Activated CD4-positive, alpha-beta memory T cell treated with anti-CD3 and anti-CD28 coated beads, Interleukin-2, amount 10 ng/mL, durations not matched to agents 7 days and 5 days (primary cell): ENCODE data around the gene TRAF5. TPM values are rescaled to one million over a fixed set of nuclear protein-coding genes. Genes with fewer than 3 reads are reported as not detected.

Experiments
- CTCF ChIA-PET: fragments of 350-600 bp; sonication (Branson Sonifier 250); formaldehyde crosslinking; loops from one replicate; lab custom pipeline; 2021; ENCODE audit warnings: antibody characterized with exemption, inconsistent platforms; lab: Charles Lee
- POLR2A ChIA-PET: fragments of 350-600 bp; sonication (Branson Sonifier 250); formaldehyde crosslinking; loops from one replicate; lab custom pipeline; 2021; ENCODE audit warnings: antibody characterized with exemption; lab: Charles Lee
- DNase-seq: peaks from one replicate; pipeline ENCODE4 v3.0.0-alpha.2; 2020
- H3K27ac Mint-ChIP-seq: one replicate; pipeline ENCODE4 v1.8.0; 2021; ENCODE audit warnings: mild to moderate bottlenecking, mixed read lengths
- H3K27me3 Mint-ChIP-seq: one replicate; pipeline ENCODE4 v1.8.0; 2021; ENCODE audit warnings: mixed read lengths
- H3K36me3 Mint-ChIP-seq: one replicate; pipeline ENCODE4 v1.8.0; 2021; ENCODE audit warnings: low read depth, mixed read lengths
- H3K4me1 Mint-ChIP-seq: one replicate; pipeline ENCODE4 v1.8.0; 2021; ENCODE audit warnings: mixed read lengths
- H3K4me3 Mint-ChIP-seq: one replicate; pipeline ENCODE4 v1.8.0; 2021; ENCODE audit warnings: mild to moderate bottlenecking, mixed read lengths
- H3K9me3 Mint-ChIP-seq: one replicate; pipeline ENCODE4 v1.8.0; 2021; ENCODE audit warnings: mixed read lengths
- total RNA-seq, 2 experiments: library from RNA; stranded (reverse); gene quantifications; one replicate each; pipeline ENCODE4 v1.2.3, GENCODE V29; 2021

Gene TRAF5
- total RNA-seq, 2 experiments from 2014 or later: 67.9 to 68.4 TPM

- DNase-seq: no peak
- Mint-ChIP-seq H3K4me1 (peaks cover 74% of the 10 kb centered on the region), H3K27ac (peak overlapping the region; percentile 92), H3K27me3 (no peaks in the 10 kb centered on the region), H3K36me3 (peaks cover 44% of the 10 kb centered on the region), H3K4me3 (peak overlapping the region; percentile 88), H3K9me3 (no peaks in the 10 kb centered on the region)
- ChIA-PET CTCF (interaction anchor here (1.7 kb wide), 1 partner anchor 184 kb away, joined by 13 read pairs; no protein-coding TSS in a partner anchor), POLR2A (interaction anchor here (1.2 to 5.2 kb wide), 4 partner anchors 8 to 54 kb away, joined by 3 to 60 read pairs (median 23); no protein-coding TSS in a partner anchor)
Measured at GRCh38 chr1:211329764-211330201, 3.1 kb downstream of the TRAF5 start.

GRCh38 chr1:211330282-211330936 lies 3.8 kb downstream of the TRAF5 start:
- Mint-ChIP-seq H3K27ac (peak overlapping the region; percentile 25), H3K9me3 (no peaks in the 10 kb centered on the region), H3K4me1 (peaks cover 75% of the 10 kb centered on the region), H3K27me3 (no peaks in the 10 kb centered on the region), H3K4me3 (peak overlapping the region; percentile 88), H3K36me3 (peaks cover 45% of the 10 kb centered on the region)
- ChIA-PET CTCF (interaction anchor here (0.7 kb wide), 1 partner anchor 148 kb away, joined by 5 read pairs; no protein-coding TSS in a partner anchor), POLR2A (interaction anchor here (3.5 to 5.2 kb wide), 3 partner anchors 7 to 53 kb away, joined by 15 to 60 read pairs (median 31); no protein-coding TSS in a partner anchor)
- no peak for DNase-seq

DNA sequence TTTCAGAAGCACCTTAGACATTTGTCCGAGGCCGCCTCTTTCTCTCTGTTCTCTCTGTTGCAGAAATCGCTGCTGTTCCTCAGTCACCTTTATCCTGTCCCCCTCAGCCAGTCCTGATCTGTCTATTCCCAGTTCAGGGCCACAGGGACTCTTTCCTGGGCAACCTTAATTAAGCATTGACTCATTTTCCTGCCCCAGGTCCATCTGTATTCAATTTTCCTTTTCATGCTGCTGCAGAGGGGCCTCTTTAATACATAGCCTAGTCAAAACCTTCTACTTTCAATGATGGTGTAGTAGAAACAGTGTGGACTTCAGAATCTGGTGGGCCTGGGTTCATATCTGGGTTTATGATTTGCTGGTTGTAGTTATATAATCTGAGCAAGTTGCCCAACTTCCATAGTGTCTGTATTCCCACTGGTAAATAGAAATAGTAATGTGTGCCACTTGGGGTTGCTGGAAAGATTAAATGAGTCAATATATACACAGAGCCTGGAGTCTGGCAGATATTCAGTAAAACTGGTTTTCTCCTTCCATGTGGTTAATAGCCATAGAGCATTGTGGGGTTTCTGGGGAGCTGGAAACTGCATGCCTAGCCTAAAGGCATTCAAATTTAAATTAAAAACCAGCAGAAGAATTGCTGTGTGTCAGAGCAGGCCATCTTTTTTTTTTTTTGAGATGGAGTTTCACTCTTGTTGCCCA lies 4.5 kb downstream of the TRAF5 start:
- POLR2A ChIA-PET: interaction anchor here (3.5 to 5.2 kb wide), 2 partner anchors 28 to 52 kb away, joined by 15 to 31 read pairs; no protein-coding TSS in a partner anchor
- H3K36me3 Mint-ChIP-seq: peaks cover 44% of the 10 kb centered on the region
- no peaks in the 10 kb centered on the region for H3K27me3 Mint-ChIP-seq
- H3K9me3 Mint-ChIP-seq: no peaks in the 10 kb centered on the region
- DNase-seq: no peak
- no peak overlapping the region for H3K27ac Mint-ChIP-seq
- peak overlapping the region; percentile 88 for H3K4me3 Mint-ChIP-seq
- CTCF ChIA-PET: interaction anchor here (1.2 kb wide), 1 partner anchor 8 kb away, joined by 6 read pairs; no protein-coding TSS in a partner anchor
- peaks cover 77% of the 10 kb centered on the region for H3K4me1 Mint-ChIP-seq

DNA sequence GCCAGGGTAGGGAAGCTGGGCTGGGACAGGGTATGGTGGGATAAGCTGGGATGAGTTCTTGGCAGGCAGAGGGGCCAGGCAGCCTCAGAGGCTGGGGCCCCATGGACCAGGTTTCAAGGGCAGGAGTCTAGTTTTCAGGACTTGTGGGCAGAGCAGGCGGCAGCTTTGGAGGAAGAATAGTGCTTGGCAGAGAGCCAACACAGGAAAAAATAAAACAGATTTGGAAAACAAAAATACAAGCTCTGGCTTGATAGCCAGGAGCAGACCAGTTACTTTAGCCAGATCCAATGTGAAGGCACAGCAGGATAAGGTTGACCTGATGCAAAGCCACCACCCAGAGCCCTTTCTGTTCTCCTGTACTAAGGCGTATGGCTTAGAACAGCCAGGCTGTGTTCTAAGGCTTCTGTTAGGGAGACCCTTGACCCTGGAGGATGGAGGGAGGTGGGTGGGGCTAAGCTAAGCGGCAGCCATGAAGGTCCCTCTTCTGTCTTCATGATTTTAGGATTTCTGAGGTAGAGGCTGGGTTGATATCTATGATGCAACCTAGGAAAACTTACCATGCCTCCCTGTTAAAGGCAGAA lies 5.5 kb downstream of the TRAF5 start:
- CTCF ChIA-PET: interaction anchor here (1.2 kb wide), 1 partner anchor 9 kb away, joined by 6 read pairs; no protein-coding TSS in a partner anchor
- Mint-ChIP-seq H3K4me3 (no peak overlapping the region), H3K27ac (no peak overlapping the region), H3K9me3 (no peaks in the 10 kb centered on the region), H3K36me3 (peaks cover 46% of the 10 kb centered on the region), H3K4me1 (peaks cover 83% of the 10 kb centered on the region), H3K27me3 (no peaks in the 10 kb centered on the region)
- DNase-seq: no peak
- POLR2A ChIA-PET: interaction anchor here (1.4 kb wide), 2 partner anchors 8 to 50 kb away, joined by 3 read pairs; no protein-coding TSS in a partner anchor

DNA sequence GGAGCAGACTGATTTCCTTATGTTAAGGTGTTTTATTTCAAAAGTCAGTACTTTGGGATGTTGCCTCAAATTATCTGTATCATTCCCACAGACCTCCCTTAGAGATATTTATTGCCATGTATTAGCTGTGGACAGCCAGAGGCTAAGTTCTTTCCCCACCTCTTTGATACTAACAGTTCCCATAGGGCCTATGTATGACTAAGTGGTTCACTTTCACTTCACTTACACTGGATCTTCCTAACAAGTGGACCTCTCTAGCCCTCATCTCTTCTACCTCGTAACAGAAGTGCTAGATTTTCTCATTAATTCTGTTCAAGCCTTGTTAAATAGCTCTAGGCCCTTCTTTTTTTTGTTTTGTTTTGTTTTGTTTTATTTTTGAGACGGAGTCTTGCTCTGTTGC lies 6.2 kb downstream of the TRAF5 start:
- ChIA-PET CTCF (interaction anchor here (1.3 kb wide), 1 partner anchor 9 kb away, joined by 3 read pairs; no protein-coding TSS in a partner anchor), POLR2A (interaction anchor here (1.4 kb wide), 2 partner anchors 9 to 49 kb away, joined by 3 read pairs; no protein-coding TSS in a partner anchor)
- no peaks in the 10 kb centered on the region for H3K9me3 Mint-ChIP-seq
- H3K4me3 Mint-ChIP-seq: no peak overlapping the region
- peaks cover 53% of the 10 kb centered on the region for H3K36me3 Mint-ChIP-seq
- peaks cover 90% of the 10 kb centered on the region for H3K4me1 Mint-ChIP-seq
- no peak for DNase-seq
- no peaks in the 10 kb centered on the region for H3K27me3 Mint-ChIP-seq
- H3K27ac Mint-ChIP-seq: no peak overlapping the region

DNA sequence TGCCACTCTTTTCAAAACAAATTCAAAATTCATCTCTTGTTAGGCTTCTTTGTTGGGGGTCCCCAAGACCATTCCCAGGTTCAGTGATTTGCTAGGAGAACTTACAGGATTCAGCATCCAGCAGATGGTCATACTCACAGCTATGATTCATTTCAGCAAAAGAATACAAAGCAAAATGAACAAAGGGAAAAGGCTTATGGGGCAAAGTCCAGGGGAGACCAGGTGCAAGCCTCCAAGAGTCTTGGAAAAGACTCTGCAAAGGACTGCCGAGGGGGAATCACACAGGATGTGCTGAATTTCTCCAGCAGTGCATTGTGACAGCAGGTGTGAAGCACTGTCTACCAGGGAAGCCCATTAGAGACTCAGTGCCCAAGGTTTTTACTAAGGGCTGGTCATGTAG lies 7.3 kb downstream of the TRAF5 start:
- ChIA-PET CTCF (interaction anchor here (1.3 kb wide), 1 partner anchor 11 kb away, joined by 3 read pairs; no protein-coding TSS in a partner anchor), POLR2A (no interaction called here)
- H3K36me3 Mint-ChIP-seq: peaks cover 51% of the 10 kb centered on the region
- peaks cover 89% of the 10 kb centered on the region for H3K4me1 Mint-ChIP-seq
- peak overlapping the region; percentile 53 for H3K27ac Mint-ChIP-seq
- no peak overlapping the region for H3K4me3 Mint-ChIP-seq
- H3K9me3 Mint-ChIP-seq: no peaks in the 10 kb centered on the region
- no peaks in the 10 kb centered on the region for H3K27me3 Mint-ChIP-seq
- DNase-seq: no peak

- Mint-ChIP-seq H3K27me3 (no peaks in the 10 kb centered on the region), H3K4me1 (peaks cover 89% of the 10 kb centered on the region), H3K9me3 (no peaks in the 10 kb centered on the region), H3K36me3 (peaks cover 51% of the 10 kb centered on the region), H3K4me3 (no peak overlapping the region), H3K27ac (peak overlapping the region; percentile 85)
- ChIA-PET POLR2A (interaction anchor here (0.7 to 5.7 kb wide), 5 partner anchors 7 to 47 kb away, joined by 3 to 60 read pairs (median 4); partner anchors contain the start of gene TRAF5), CTCF (interaction anchor here (2.6 kb wide), 1 partner anchor 12 kb away, joined by 22 read pairs; no protein-coding TSS in a partner anchor)
- DNase-seq: no peak
Measured at GRCh38 chr1:211334986-211335385, 8.4 kb downstream of the TRAF5 start.

DNA sequence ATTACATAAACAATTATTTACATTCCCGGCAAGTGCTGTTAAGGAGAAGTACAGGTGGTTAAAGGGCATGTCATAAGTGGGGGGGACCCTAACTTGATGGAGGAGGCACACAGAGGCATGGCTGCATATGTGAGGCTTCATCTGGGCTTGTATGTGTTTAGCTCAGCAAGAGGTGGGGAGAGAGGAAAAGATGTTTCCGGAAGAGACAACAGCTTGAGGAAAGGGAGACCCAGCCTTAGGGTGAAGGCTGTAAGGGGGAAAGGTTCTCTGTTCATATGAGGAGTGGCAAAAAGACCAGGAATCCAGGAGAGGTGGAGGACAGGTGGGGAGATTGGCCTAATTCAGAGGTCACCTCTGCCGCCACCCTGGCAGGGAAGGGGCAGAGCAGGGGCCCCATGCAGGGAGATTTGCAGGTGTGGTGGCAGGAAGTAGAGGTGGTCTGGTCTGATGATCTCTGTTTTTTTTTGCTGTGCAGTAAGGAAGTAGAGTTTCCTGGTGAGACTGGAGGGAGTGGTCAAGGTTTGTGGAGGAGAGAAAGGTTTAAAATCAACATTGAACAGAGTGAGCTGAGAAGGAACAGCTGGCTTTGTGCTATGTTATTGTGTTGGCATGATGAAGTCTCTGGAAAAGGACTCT lies 9.0 kb downstream of the TRAF5 start:
- Mint-ChIP-seq H3K9me3 (no peaks in the 10 kb centered on the region), H3K36me3 (peaks cover 45% of the 10 kb centered on the region), H3K4me3 (peak overlapping the region; percentile 58), H3K4me1 (peaks cover 86% of the 10 kb centered on the region), H3K27me3 (no peaks in the 10 kb centered on the region), H3K27ac (peak overlapping the region; percentile 85)
- POLR2A ChIA-PET: interaction anchor here (1.3 to 5.7 kb wide), 5 partner anchors 7 to 47 kb away, joined by 4 to 60 read pairs (median 5); partner anchors contain the start of gene TRAF5
- CTCF ChIA-PET: interaction anchor here (0.7 to 2.6 kb wide), 9 partner anchors 9 to 178 kb away, joined by 3 to 22 read pairs (median 4); partner anchors contain the start of gene TRAF5
- DNase-seq: peak; percentile 45

GRCh38 chr1:211336161-211336560 lies 9.5 kb downstream of the TRAF5 start:
- Mint-ChIP-seq H3K4me1 (peaks cover 86% of the 10 kb centered on the region), H3K9me3 (no peaks in the 10 kb centered on the region), H3K4me3 (peak overlapping the region; percentile 58), H3K36me3 (peaks cover 45% of the 10 kb centered on the region), H3K27me3 (no peaks in the 10 kb centered on the region), H3K27ac (peak overlapping the region; percentile 85)
- DNase-seq: no peak
- ChIA-PET CTCF (interaction anchor here (0.6 to 2.6 kb wide), 13 partner anchors 9 to 178 kb away, joined by 3 to 22 read pairs (median 4); partner anchors contain the start of gene TRAF5), POLR2A (interaction anchor here (0.6 to 5.7 kb wide), 5 partner anchors 8 to 962 kb away, joined by 3 to 60 read pairs (median 4); partner anchors contain the start of gene TRAF5)

GRCh38 chr1:211336775-211337174 lies 10.1 kb downstream of the TRAF5 start:
- CTCF ChIA-PET: interaction anchor here (0.6 to 2.6 kb wide), 9 partner anchors 10 to 134 kb away, joined by 3 to 22 read pairs (median 4); partner anchors contain the start of gene TRAF5
- DNase-seq: no peak
- Mint-ChIP-seq H3K9me3 (no peaks in the 10 kb centered on the region), H3K27ac (peak overlapping the region; percentile 85), H3K36me3 (peaks cover 47% of the 10 kb centered on the region), H3K27me3 (no peaks in the 10 kb centered on the region), H3K4me1 (peaks cover 88% of the 10 kb centered on the region), H3K4me3 (no peak overlapping the region)
- POLR2A ChIA-PET: interaction anchor here (0.6 to 5.7 kb wide), 4 partner anchors 9 to 963 kb away, joined by 3 to 60 read pairs (median 4); partner anchors contain the start of genes SLC30A1 and TRAF5

DNA sequence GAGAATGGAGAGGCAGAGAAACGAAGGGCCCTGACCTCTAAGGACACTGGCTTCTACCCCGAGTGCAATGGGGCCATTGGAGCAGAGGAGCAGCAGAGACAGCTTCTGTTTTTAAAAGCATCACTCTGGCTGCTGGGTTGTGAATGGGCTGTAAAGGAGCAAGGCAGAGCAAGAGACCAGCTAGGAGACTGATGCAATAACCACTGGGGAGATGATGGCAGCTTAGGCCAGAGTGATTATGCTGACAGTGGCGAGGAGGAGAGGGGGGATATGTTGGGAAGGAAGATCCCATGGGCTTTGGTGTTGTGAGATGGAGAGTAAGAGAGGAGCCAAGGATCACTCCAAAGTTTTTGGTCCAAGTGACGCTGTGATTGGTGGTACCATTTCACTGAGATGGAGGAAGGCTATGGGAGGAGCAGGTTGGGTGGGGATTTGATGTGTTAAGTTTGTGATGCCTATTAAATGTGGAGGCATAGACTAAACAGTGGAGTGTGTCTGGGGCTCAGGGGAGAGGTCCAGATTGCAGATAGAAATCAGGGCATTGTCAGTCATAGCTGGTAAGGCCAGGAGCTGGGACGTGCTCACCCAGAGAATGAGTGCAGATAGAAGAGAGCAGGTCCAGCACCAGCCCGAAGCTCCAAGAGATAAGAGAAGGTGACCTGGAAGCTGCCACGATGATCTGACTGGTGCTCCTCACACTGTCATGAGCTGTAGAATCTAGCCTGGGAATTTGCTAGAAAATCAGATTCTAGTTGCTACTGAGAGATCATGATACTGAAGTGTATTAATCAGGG lies 11.0 kb downstream of the TRAF5 start:
- H3K4me1 Mint-ChIP-seq: peaks cover 86% of the 10 kb centered on the region
- no peak for DNase-seq
- peak overlapping the region; percentile 60 for H3K27ac Mint-ChIP-seq
- CTCF ChIA-PET: interaction anchor here (1.3 to 2.3 kb wide), 8 partner anchors 10 to 318 kb away, joined by 3 to 9 read pairs (median 4); partner anchors contain the start of gene TRAF5
- H3K27me3 Mint-ChIP-seq: no peaks in the 10 kb centered on the region
- POLR2A ChIA-PET: interaction anchor here (1.4 to 5.7 kb wide), 2 partner anchors 9 to 241 kb away, joined by 3 to 60 read pairs; partner anchors contain the start of genes SLC30A1 and TRAF5
- H3K4me3 Mint-ChIP-seq: no peak overlapping the region
- peaks cover 43% of the 10 kb centered on the region for H3K36me3 Mint-ChIP-seq
- H3K9me3 Mint-ChIP-seq: no peaks in the 10 kb centered on the region
